Mammary epithelial cell (primary cell): Measurements from ENCODE around the gene JMY.

Source experiments
- EZH2 ChIP-seq: IDR thresholded peaks from 2 replicates; pipeline ENCODE4 v1.6.1; 2012; ENCODE audit warnings: low read length, inconsistent platforms, borderline replicate concordance
- TF ChIP-seq, protein P1 (sequence below), 2 donors: IDR thresholded peaks in 1 of 2; conservative IDR thresholded peaks in 1 of 2; 2 replicates each; pipeline ENCODE4 v1.5.1; 2011 to 2012; ENCODE audit warnings: inconsistent platforms in 2 of 2, low read length in 2 of 2, mild to moderate bottlenecking in 2 of 2, control low read depth in 1 of 2, low read depth in 1 of 2; ENCODE audit not compliant: insufficient read depth in 1 of 2; ENCODE audit errors: extremely low read depth in 1 of 2

DNA sequence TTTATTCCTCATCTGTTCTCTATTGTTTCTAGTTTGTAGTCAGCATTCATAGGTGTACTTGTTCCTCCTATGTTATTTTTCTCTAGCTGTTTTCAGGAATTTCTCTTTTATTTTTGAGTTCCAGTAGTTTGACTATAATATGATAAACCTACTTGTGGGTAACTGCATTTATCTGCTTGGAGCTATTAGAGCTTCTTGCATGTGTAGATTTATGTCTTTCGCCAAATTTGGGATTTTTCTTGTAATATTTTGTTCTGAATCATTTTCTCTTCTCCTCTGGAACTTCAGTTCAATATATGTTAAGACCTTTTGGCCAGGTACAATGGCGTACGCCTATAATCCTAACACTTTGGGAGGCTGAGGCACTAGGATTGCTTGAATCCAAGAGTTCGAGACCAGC, 37.4 kb downstream of the JMY start:
- no peak for TF ChIP-seq EZH2
- TF ChIP-seq, protein P1, sequence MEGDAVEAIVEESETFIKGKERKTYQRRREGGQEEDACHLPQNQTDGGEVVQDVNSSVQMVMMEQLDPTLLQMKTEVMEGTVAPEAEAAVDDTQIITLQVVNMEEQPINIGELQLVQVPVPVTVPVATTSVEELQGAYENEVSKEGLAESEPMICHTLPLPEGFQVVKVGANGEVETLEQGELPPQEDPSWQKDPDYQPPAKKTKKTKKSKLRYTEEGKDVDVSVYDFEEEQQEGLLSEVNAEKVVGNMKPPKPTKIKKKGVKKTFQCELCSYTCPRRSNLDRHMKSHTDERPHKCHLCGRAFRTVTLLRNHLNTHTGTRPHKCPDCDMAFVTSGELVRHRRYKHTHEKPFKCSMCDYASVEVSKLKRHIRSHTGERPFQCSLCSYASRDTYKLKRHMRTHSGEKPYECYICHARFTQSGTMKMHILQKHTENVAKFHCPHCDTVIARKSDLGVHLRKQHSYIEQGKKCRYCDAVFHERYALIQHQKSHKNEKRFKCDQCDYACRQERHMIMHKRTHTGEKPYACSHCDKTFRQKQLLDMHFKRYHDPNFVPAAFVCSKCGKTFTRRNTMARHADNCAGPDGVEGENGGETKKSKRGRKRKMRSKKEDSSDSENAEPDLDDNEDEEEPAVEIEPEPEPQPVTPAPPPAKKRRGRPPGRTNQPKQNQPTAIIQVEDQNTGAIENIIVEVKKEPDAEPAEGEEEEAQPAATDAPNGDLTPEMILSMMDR (conservative IDR thresholded peaks at IDR 0.05 in 1 of 2, IDR thresholded peaks at IDR 0.05 in 1 of 2; ENCODE audit: extremely low read depth in 1 of 2, insufficient read depth in 1 of 2, low read depth in 1 of 2, low read length in 2 of 2), result no peak
